ENCODE results near the gene AASDH. TPM values are rescaled to one million over a fixed set of nuclear protein-coding genes. Genes with fewer than 3 reads are reported as not detected.

AASDH gene
- total and polyA plus RNA-seq, 2 of the 13 experiments (the other 11 are each of a cell fraction or from before 2014, with no cell fraction given), result 12.6 to 14.1 TPM

GRCh38 chr4:56434599-56435139 is 47.4 kb upstream of the AASDH start:
- BruUV-seq (replicated peaks), result no TSS peak
- intact Hi-C loops (cut with micrococcal nuclease; ENCODE audit: unreplicated experiment) (loop anchor here (1.0 to 5.0 kb wide), 3 partner anchors 47 to 543 kb away; partner anchors contain the start of genes AASDH, NOA1, POLR2B and REST), in situ Hi-C loops (cut with HindIII; ENCODE audit: extremely low pct_ligation_motif_present, low pct_unique_long_range_greater_than_20kb) (no loop called here)
- ChIA-PET CTCF (ENCODE audit: low intra/inter-chr PET ratio, low total read pairs) (no interaction called here), POLR2A (interaction anchor here (1.3 to 4.9 kb wide), 11 partner anchors 9 to 543 kb away, joined by 3 to 67 read pairs (median 21); partner anchors contain the start of genes AASDH, NOA1, POLR2B and SRP72)
- H3K36me3 ChIP-seq (replicated peaks in 1 of 2; ENCODE audit: control insufficient read depth in 1 of 2, insufficient read depth in 2 of 2, low read length in 2 of 2), result peaks cover 0 to 3% of the 10 kb centered on the region in 2 experiments; a peak in 1 of 5 replicates
- peak overlapping the region; percentile 92 for H3K9ac ChIP-seq (ENCODE audit: insufficient read depth, low read depth, low read length)
- peaks cover 36% of the 10 kb centered on the region for H4K20me1 ChIP-seq (ENCODE audit: insufficient read depth, low read length)
- FAIRE-seq (no peak), DNase-seq (ENCODE audit: low spot score) (peak; percentile 82), ATAC-seq (peak; percentile 86)
- peaks cover 48% of the 10 kb centered on the region for H3K4me1 ChIP-seq (ENCODE audit: insufficient read depth, low read length)
- H3K4me2 ChIP-seq (ENCODE audit: low read depth, low read length), result peak overlapping the region; percentile 89
- no peaks in the 10 kb centered on the region; a peak in 1 of 5 replicates for H3K27me3 ChIP-seq (ENCODE audit: control insufficient read depth in 1 of 2, insufficient read depth in 2 of 2, low read length in 2 of 2)
- H3K79me2 ChIP-seq (ENCODE audit: insufficient read depth, low read length), result peaks cover 84% of the 10 kb centered on the region
- no peaks in the 10 kb centered on the region for H3K9me3 ChIP-seq (ENCODE audit: low read length)
- peak overlapping the region; percentile 98 for H3K27ac ChIP-seq (ENCODE audit: extremely low read length, insufficient read depth, low read length)
- H3K4me3 ChIP-seq (replicated peaks in 1 of 3; ENCODE audit: insufficient read depth in 1 of 3, low read depth in 2 of 3, low read length in 3 of 3), result peak overlapping the region; percentile 71 to 80 (median 76)
- no peak overlapping the region for H2AFZ ChIP-seq (ENCODE audit: low read length)
- WGBS (ENCODE audit: low lambda C conversion rate), result under 1% methylated on average over 9 of the region's 15 CpGs
- TF ChIP-seq BORCS8-MEF2B (CRISPR knock-in tag; IDR thresholded peaks at IDR 0.05) (no peak), SRY (CRISPR knock-in tag; IDR thresholded peaks at IDR 0.05) (no peak), CEBPG (CRISPR knock-in tag; IDR thresholded peaks at IDR 0.05) (0 out of 2 replicates have a peak, but pooled peaks have one; percentile 0), YY1 (IDR thresholded peaks at IDR 0.05; ENCODE audit: insufficient read depth, insufficient replicate concordance, low read depth, low read length) (no peak), ARNT (IDR thresholded peaks at IDR 0.05) (no peak), ZNF512 (CRISPR knock-in tag; IDR thresholded peaks at IDR 0.05) (no peak), AGO1 (IDR thresholded peaks at IDR 0.05; ENCODE audit: low read depth, low read length, poor library complexity, severe bottlenecking) (no peak), KAT2B (IDR thresholded peaks at IDR 0.05; ENCODE audit: borderline replicate concordance, low read depth, low read length) (no peak), TFDP2 (CRISPR knock-in tag; IDR thresholded peaks at IDR 0.05) (peak; percentile 41; the same call in 1 of the 2 replicates), ZNF3 (CRISPR knock-in tag; IDR thresholded peaks at IDR 0.05) (no peak), HIC2 (CRISPR knock-in tag; IDR thresholded peaks at IDR 0.05; ENCODE audit: low read depth) (no peak), KLF11 (CRISPR knock-in tag; IDR thresholded peaks at IDR 0.05) (0 out of 2 replicates have a peak, but pooled peaks have one; percentile 43), ATF2 (CRISPR knock-in tag; IDR thresholded peaks at IDR 0.05) (no peak), CC2D1A (CRISPR knock-in tag; IDR thresholded peaks at IDR 0.05) (no peak), CHD4 (IDR thresholded peaks at IDR 0.05; ENCODE audit: borderline replicate concordance, low read length) (0 out of 2 replicates have a peak, but pooled peaks have one; percentile 15), SRF (IDR thresholded peaks at IDR 0.05; ENCODE audit: low read depth, low read length) (peak; percentile 69; the same call in 1 of the 2 replicates), MED13 (CRISPR knock-in tag; IDR thresholded peaks at IDR 0.05) (no peak), GATAD1 (CRISPR knock-in tag; IDR thresholded peaks at IDR 0.05) (no peak), ZNF605 (CRISPR knock-in tag; IDR thresholded peaks at IDR 0.05) (no peak), KDM4B (CRISPR knock-in tag; IDR thresholded peaks at IDR 0.05) (no peak), RFX1 (IDR thresholded peaks at IDR 0.05) (peak; percentile 18; the same call in 1 of the 2 replicates)

Measured in HepG2 (cell line).